Gastroesophageal sphincter (tissue), 4 donors: ENCODE measurements around the gene LYRM9. TPM values are rescaled to one million over a fixed set of nuclear protein-coding genes. Genes with fewer than 3 reads are reported as not detected.

Source experiments
- ATAC-seq: fragments of 150-250 bp; one replicate; pipeline ENCODE4 v1.9.1; 2016; ENCODE audit warnings: mild to moderate bottlenecking, moderate library complexity
- H3K27ac ChIP-seq, 4 donors: fragments of 200-600 bp; sonication (generic) in 3 of 4; 1 replicate in 3 of 4; 2 replicates in 1 of 4; pipeline ENCODE4 v1.5.1; 2016 to 2019
- H3K27me3 ChIP-seq: fragments of 200-600 bp; sonication (generic); one replicate; pipeline ENCODE4 v1.5.1; 2019
- H3K36me3 ChIP-seq, 2 donors: fragments of 200-600 bp; sonication (generic); one replicate each; pipeline ENCODE4 v1.5.1; 2019; ENCODE audit warnings: control low read depth in 1 of 2
- H3K4me1 ChIP-seq, 3 donors: fragments of 200-600 bp; sonication (generic); 1 replicate in 2 of 3; 2 replicates in 1 of 3; pipeline ENCODE4 v1.5.1; 2016 to 2019; ENCODE audit warnings: control low read depth in 2 of 3
- H3K4me3 ChIP-seq, 2 donors: fragments of 200-600 bp; sonication (generic); one replicate each; pipeline ENCODE4 v1.5.1; 2019; ENCODE audit warnings: mild to moderate bottlenecking in 1 of 2, moderate library complexity in 1 of 2
- H3K9me3 ChIP-seq, 3 donors: fragments of 200-600 bp; sonication (generic); one replicate each; pipeline ENCODE4 v1.5.1; 2017 to 2019; ENCODE audit warnings: control low read depth in 2 of 3
- EP300 ChIP-seq: sonication (generic); formaldehyde crosslinking; IDR thresholded peaks from one replicate; pipeline ENCODE4 v1.6.1; 2017; ENCODE audit warnings: antibody characterized with exemption, mild to moderate bottlenecking
- POLR2A ChIP-seq, 2 donors: fragments of 450-650 bp; IDR thresholded peaks; one replicate each; pipeline ENCODE4 v1.6.1; 2017; ENCODE audit warnings: antibody characterized with exemption in 2 of 2, mild to moderate bottlenecking in 2 of 2, moderate library complexity in 1 of 2
- POLR2AphosphoS5 ChIP-seq: sonication (generic); formaldehyde crosslinking; IDR thresholded peaks from one replicate; pipeline ENCODE4 v1.6.1; 2017; ENCODE audit warnings: antibody characterized with exemption
- WGBS, 2 donors: methylation state at CpG; one replicate each; pipeline ENCODE4 v1.1.5; 2018; ENCODE audit warnings: low coverage in 1 of 2; 5-methylcytosine and 5-hydroxymethylcytosine counted together
- total RNA-seq, 4 donors: library from RNA; depleted of rRNA; stranded (reverse); fragments of >200 nt; gene quantifications; one replicate each; pipeline ENCODE4 v1.1.0, GENCODE V29; 2016
- TF ChIP-seq, protein P1 (sequence below), 4 experiments: fragments of 200-600 bp in 2 of 4; fragments of 450-650 bp in 2 of 4; sonication (generic) in 1 of 4; IDR thresholded peaks; one replicate each; pipeline ENCODE4 v1.5.1; 2017 to 2019; ENCODE audit warnings: antibody characterized with exemption in 4 of 4, mild to moderate bottlenecking in 2 of 4, moderate library complexity in 2 of 4

The LYRM9 gene
- total RNA-seq, 4 donors from 2014 or later = 11.1 to 30.3 (median 17.8) TPM

- 84 to 100% methylated on average over 1 to 4 of the region's 4 CpGs for WGBS, 2 donors
- H3K27me3 ChIP-seq = no peaks in the 10 kb centered on the region
- H3K27ac ChIP-seq = no peak overlapping the region
Observed at GRCh38 chr17:27862004-27862403, 31.2 kb downstream of the LYRM9 start.

DNA sequence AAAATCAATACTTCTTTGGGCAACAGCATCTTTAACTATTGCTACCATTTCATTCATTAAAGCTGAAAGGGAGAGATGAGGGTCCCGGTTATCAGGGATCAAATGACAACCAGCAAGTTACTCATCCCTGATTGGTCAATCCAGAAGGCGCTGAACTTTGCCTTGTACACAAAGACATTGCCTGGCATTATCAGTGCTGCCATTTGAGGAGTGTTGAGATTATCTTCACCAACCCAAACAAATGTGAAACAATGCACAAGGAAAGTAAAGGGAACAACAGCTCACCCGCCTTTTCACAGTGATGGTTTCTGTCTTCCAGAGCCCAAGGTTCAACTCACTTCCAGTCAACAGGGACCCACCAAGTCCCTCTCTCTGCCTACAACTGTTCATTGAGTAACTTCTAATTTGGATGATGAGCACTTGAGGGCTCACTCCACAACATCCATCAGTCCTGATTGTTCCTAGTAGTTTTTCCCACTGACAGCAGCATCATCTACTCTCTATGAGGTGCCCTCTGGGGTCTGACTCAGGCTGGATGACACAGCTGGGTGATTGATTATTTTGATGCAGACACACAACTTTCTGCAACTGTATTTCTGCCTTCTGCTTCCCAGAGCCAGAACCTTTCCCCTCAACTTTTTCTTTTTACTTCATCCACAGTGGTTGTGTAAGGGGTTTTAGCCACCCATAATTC, 32.0 kb downstream of the LYRM9 start:
- 73 to 77% methylated on average over 3 of the region's 3 CpGs for WGBS, 2 donors
- Histone ChIP-seq H3K36me3 (no peaks in the 10 kb centered on the region), H3K27me3 (no peaks in the 10 kb centered on the region), H3K4me3 (no peak overlapping the region), H3K4me1 (no peaks in the 10 kb centered on the region), H3K27ac (no peak overlapping the region), H3K9me3 (no peaks in the 10 kb centered on the region)
- no peak for ATAC-seq
- TF ChIP-seq EP300 (no peak), POLR2AphosphoS5 (no peak), POLR2A (IDR thresholded peaks at IDR 0.05) (no peak)
- TF ChIP-seq, protein P1, sequence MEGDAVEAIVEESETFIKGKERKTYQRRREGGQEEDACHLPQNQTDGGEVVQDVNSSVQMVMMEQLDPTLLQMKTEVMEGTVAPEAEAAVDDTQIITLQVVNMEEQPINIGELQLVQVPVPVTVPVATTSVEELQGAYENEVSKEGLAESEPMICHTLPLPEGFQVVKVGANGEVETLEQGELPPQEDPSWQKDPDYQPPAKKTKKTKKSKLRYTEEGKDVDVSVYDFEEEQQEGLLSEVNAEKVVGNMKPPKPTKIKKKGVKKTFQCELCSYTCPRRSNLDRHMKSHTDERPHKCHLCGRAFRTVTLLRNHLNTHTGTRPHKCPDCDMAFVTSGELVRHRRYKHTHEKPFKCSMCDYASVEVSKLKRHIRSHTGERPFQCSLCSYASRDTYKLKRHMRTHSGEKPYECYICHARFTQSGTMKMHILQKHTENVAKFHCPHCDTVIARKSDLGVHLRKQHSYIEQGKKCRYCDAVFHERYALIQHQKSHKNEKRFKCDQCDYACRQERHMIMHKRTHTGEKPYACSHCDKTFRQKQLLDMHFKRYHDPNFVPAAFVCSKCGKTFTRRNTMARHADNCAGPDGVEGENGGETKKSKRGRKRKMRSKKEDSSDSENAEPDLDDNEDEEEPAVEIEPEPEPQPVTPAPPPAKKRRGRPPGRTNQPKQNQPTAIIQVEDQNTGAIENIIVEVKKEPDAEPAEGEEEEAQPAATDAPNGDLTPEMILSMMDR (IDR thresholded peaks at IDR 0.05) = no peak

More at GRCh38 chr17:27862004-27862403, 31.2 kb downstream of the LYRM9 start:
- Histone ChIP-seq H3K36me3 (no peaks in the 10 kb centered on the region), H3K4me1 (no peaks in the 10 kb centered on the region), H3K9me3 (no peaks in the 10 kb centered on the region), H3K4me3 (no peak overlapping the region)
- no peak for ATAC-seq
- TF ChIP-seq, protein P1 (IDR thresholded peaks at IDR 0.05) = no peak
- TF ChIP-seq POLR2AphosphoS5 (no peak), EP300 (no peak), POLR2A (IDR thresholded peaks at IDR 0.05) (no peak)

DNA sequence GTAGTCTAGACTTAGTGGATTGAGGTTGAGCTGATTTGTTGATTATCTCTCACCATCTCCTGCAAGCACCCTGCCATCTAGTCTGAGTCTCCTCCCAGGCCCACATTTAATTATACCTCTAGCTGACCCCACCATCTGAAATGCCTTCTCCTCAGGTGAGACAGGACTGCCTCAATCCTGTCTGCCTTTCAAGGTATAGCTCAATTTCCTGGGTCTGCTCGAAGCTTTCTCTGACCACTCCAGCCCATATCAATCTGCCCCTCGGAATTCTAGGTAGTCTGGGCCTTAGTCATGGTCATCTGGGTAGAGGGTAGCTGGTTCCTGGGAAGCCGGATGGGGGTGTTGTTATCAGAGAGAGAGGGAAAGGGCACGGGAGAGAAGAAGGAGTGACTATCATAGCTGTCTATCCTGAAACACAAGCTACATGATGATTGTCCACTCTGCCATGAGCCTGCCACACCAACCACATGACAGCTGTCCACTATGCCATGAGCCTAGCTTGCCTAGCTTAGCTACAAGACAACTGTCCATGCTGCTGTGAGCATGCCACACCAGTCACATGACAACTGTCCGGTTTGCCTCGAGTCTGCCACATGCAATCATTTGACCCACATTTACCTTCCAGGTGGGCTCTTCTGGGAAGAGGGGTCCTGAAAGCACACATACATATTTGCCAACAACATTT, 34.4 kb downstream of the LYRM9 start:
- H3K4me1 ChIP-seq = no peaks in the 10 kb centered on the region
- no peaks in the 10 kb centered on the region for H3K27me3 ChIP-seq
- no peaks in the 10 kb centered on the region for H3K36me3 ChIP-seq
- ATAC-seq = no peak
- H3K4me3 ChIP-seq = no peak overlapping the region
- 86 to 87% methylated on average over 2 to 6 of the region's 6 CpGs for WGBS, 2 donors
- H3K27ac ChIP-seq = no peak overlapping the region
- no peak for TF ChIP-seq POLR2A (IDR thresholded peaks at IDR 0.05)
- no peak for TF ChIP-seq POLR2AphosphoS5
- TF ChIP-seq EP300 = no peak
- TF ChIP-seq, protein P1 (IDR thresholded peaks at IDR 0.05) = no peak
- no peaks in the 10 kb centered on the region for H3K9me3 ChIP-seq

DNA sequence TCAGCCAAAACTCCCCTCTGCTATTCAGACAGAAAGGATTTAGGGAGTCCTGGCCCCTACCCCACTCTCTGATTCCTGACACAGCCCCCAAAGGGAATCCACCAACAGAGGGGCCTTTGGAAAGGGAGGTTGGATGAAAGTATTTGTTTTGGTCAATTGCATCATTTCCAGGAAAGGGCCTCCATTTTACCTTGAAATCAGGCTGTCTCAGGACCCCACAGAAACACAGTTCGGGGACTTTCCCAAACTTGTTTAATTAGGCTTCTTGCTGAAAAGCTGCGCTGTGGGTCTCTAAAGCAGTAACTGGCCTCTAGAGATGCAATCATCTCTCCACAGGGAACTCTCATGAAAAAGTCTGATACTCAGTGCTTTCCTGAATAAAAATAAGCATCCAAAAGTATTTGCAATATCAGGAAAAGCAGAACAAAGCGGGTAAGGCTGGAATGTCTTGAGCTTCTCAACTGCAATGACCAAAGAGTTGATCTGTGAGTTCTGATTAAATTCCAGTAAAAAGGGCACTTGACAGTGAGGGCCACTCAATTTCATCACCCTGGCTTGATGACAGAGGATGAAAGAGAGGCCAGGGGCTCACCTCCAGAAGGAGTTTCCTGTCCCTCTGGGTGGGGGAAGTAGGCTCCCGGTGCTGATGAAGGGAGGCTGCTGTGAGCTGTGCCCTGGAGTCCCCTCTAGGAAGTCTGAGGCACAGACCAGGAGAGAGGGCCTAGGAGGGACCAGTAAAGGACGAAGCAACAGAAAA, 36.3 kb downstream of the LYRM9 start:
- no peak overlapping the region for H3K4me3 ChIP-seq
- no peak for TF ChIP-seq POLR2A (IDR thresholded peaks at IDR 0.05)
- TF ChIP-seq POLR2AphosphoS5 = no peak
- TF ChIP-seq EP300 = no peak
- TF ChIP-seq, protein P1 (IDR thresholded peaks at IDR 0.05) = no peak
- H3K36me3 ChIP-seq = no peaks in the 10 kb centered on the region
- H3K4me1 ChIP-seq = no peaks in the 10 kb centered on the region
- no peak for ATAC-seq
- no peaks in the 10 kb centered on the region for H3K27me3 ChIP-seq
- H3K9me3 ChIP-seq = no peaks in the 10 kb centered on the region
- WGBS, 2 donors = 60 to 82% methylated on average over 2 to 5 of the region's 5 CpGs
- H3K27ac ChIP-seq = no peak overlapping the region
